Diencephalon (tissue), 1 donor: ENCODE measurements around the gene MRI1. TPM values are rescaled to one million over a fixed set of nuclear protein-coding genes. Genes with fewer than 3 reads are reported as not detected.

ENCODE experiments used
- small RNA-seq: library from RNA; depleted of rRNA; stranded (forward); fragments of <200 nt; gene quantifications from one replicate; pipeline ENCODE3, GENCODE V24; 2014
- total RNA-seq: library from RNA; depleted of rRNA; stranded (reverse); fragments of >200 nt; gene quantifications from one replicate; pipeline ENCODE4 v1.2.3, GENCODE V29; 2014

MRI1 gene
- 15.5 TPM for total RNA-seq

GRCh38 chr19:13764101-13764807, at the start of gene MRI1:
Gene MRI1 (plus strand): TSS chr19:13764522. CDS start chr19:13764589, 67 bp downstream.

GRCh38 chr19:13774217-13775191, 10.2 kb downstream of the MRI1 start, which contains the start of gene C19orf53:
Gene C19orf53 (plus strand): TSS chr19:13774456. CDS start chr19:13774478, 22 bp downstream.

GRCh38 chr19:13794757-13795589, 30.7 kb downstream of the MRI1 start, which contains the start of gene ZSWIM4:
Gene ZSWIM4 (plus strand): TSS chr19:13795443. CDS start chr19:13795649, 206 bp downstream.

Small RNAs within 50 kb of the gene (small RNA-seq; reads per million reads assigned to genes)
- gene RN7SL619P = not detected

Other genes with a start within 250 kb of the MRI1 start
- gene C19orf53, start 9.9 kb downstream of the MRI1 start, total RNA-seq = 29.3 TPM
- gene ZSWIM4, start 30.9 kb downstream of the MRI1 start, total RNA-seq = 5.3 TPM
- 1.2 TPM for gene NANOS3, start 112.6 kb downstream of the MRI1 start, total RNA-seq
- gene BRME1, start 141.6 kb downstream of the MRI1 start, total RNA-seq = 11.1 TPM
- 16.8 TPM for gene CC2D1A, start 141.7 kb downstream of the MRI1 start, total RNA-seq
- gene PODNL1, start 173.9 kb downstream of the MRI1 start, total RNA-seq = 1.6 TPM
- gene DCAF15, start 188.0 kb downstream of the MRI1 start, total RNA-seq = 10.6 TPM
- 4.2 TPM for gene RFX1, start 241.8 kb downstream of the MRI1 start, total RNA-seq